Measurements from ENCODE around the gene INPP5B.

The INPP5B gene

GRCh38 chr1:37831109-37831508 lies 115.7 kb downstream of the INPP5B start:
- no peak for FAIRE-seq

GRCh38 chr1:37828410-37829074 lies 118.3 kb downstream of the INPP5B start:
- no peak for FAIRE-seq

- no peak for FAIRE-seq
Measured at GRCh38 chr1:37825506-37825905, 121.3 kb downstream of the INPP5B start.

- FAIRE-seq = no peak
Measured at GRCh38 chr1:37824001-37824400, 122.9 kb downstream of the INPP5B start.

GRCh38 chr1:37822906-37823815 lies 123.7 kb downstream of the INPP5B start:
- no peak for FAIRE-seq

GRCh38 chr1:37821481-37821880 lies 125.4 kb downstream of the INPP5B start:
- no peak for FAIRE-seq

- FAIRE-seq = no peak
Measured at GRCh38 chr1:37817481-37817880, 129.4 kb downstream of the INPP5B start.

GRCh38 chr1:37814252-37814651 lies 132.6 kb downstream of the INPP5B start:
- FAIRE-seq = no peak

- FAIRE-seq = no peak
Measured at GRCh38 chr1:37813529-37814145, 133.2 kb downstream of the INPP5B start.

- no peak for FAIRE-seq
Measured at GRCh38 chr1:37811027-37811655, 135.7 kb downstream of the INPP5B start.

All from endometrium (tissue), 2 donors.